ENCODE data around the gene DAND5. TPM values are rescaled to one million over a fixed set of nuclear protein-coding genes. Genes with fewer than 3 reads are reported as not detected.

The DAND5 gene
- total and polyA plus RNA-seq, 2 of the 13 experiments (the other 11 are each of a cell fraction or from before 2014, with no cell fraction given) = 0.04 TPM; not detected in 1

DNA sequence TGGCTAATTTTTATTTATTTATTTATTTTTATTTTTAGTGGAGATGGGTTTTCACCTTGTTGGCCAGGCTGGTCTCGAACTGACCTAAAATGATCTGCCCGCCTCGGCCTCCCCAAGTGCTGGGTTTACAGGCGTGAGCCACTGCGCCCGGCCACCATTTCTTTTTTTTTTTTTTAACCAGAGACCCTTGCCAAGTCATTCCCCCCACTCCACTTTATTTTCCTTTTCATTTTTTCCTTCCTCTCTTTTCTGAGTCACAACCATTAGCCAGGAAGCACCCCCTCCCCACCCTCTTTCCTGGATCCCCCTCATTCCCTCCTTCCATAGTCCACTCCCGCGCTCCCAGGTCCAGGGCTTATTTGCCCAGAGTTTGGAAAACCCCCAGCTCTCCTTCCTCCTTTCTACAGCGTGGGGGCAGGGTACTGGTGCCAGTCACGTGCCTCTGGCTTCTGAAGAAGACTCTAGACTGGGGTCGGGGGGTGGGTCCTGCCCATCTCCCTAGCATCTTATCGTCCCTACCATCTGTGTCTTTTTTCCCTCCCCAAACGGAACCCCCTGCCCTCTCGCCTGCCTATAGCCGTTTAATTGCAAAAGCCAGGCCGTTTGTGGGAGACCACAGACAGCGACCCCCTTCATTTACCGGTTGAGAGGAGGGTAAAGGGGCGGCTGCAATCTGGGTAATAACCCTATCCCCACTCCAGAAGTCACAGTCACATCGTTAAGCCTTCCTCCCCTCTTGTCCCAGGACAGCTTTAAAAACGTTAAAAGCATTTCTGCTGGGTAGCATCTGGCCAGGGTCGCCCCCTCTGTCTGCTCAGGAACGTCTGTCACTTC, 32.1 kb upstream of the DAND5 start (continued):
- TF ChIP-seq, protein P1, sequence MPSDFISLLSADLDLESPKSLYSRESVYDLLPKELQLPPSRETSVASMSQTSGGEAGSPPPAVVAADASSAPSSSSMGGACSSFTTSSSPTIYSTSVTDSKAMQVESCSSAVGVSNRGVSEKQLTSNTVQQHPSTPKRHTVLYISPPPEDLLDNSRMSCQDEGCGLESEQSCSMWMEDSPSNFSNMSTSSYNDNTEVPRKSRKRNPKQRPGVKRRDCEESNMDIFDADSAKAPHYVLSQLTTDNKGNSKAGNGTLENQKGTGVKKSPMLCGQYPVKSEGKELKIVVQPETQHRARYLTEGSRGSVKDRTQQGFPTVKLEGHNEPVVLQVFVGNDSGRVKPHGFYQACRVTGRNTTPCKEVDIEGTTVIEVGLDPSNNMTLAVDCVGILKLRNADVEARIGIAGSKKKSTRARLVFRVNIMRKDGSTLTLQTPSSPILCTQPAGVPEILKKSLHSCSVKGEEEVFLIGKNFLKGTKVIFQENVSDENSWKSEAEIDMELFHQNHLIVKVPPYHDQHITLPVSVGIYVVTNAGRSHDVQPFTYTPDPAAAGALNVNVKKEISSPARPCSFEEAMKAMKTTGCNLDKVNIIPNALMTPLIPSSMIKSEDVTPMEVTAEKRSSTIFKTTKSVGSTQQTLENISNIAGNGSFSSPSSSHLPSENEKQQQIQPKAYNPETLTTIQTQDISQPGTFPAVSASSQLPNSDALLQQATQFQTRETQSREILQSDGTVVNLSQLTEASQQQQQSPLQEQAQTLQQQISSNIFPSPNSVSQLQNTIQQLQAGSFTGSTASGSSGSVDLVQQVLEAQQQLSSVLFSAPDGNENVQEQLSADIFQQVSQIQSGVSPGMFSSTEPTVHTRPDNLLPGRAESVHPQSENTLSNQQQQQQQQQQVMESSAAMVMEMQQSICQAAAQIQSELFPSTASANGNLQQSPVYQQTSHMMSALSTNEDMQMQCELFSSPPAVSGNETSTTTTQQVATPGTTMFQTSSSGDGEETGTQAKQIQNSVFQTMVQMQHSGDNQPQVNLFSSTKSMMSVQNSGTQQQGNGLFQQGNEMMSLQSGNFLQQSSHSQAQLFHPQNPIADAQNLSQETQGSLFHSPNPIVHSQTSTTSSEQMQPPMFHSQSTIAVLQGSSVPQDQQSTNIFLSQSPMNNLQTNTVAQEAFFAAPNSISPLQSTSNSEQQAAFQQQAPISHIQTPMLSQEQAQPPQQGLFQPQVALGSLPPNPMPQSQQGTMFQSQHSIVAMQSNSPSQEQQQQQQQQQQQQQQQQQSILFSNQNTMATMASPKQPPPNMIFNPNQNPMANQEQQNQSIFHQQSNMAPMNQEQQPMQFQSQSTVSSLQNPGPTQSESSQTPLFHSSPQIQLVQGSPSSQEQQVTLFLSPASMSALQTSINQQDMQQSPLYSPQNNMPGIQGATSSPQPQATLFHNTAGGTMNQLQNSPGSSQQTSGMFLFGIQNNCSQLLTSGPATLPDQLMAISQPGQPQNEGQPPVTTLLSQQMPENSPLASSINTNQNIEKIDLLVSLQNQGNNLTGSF (CRISPR knock-in tag; IDR thresholded peaks at IDR 0.05) = no peak
- TF ChIP-seq ZNF562 (CRISPR knock-in tag; IDR thresholded peaks at IDR 0.05; ENCODE audit: borderline replicate concordance) = no peak
- TF ChIP-seq CCAR2 (optimal IDR thresholded peaks at IDR 0.05; ENCODE audit: low read depth, low read length) = no peak
- TF ChIP-seq ZFYVE20 (CRISPR knock-in tag; IDR thresholded peaks at IDR 0.05; ENCODE audit: borderline replicate concordance, low read depth) = no peak
- TF ChIP-seq ZNF850 (CRISPR knock-in tag; conservative IDR thresholded peaks at IDR 0.05) = no peak
- TF ChIP-seq EEA1 (CRISPR knock-in tag; IDR thresholded peaks at IDR 0.05; ENCODE audit: borderline replicate concordance) = no peak
- no peak for TF ChIP-seq PCBP2 (optimal IDR thresholded peaks at IDR 0.05; ENCODE audit: low read depth, low read length, poor library complexity, severe bottlenecking)
- no peak for TF ChIP-seq ZSCAN20 (CRISPR knock-in tag; IDR thresholded peaks at IDR 0.05; ENCODE audit: borderline replicate concordance)
- TF ChIP-seq ADNP (CRISPR knock-in tag; IDR thresholded peaks at IDR 0.05) = no peak
- TF ChIP-seq ZNF747 (CRISPR knock-in tag; IDR thresholded peaks at IDR 0.05; ENCODE audit: borderline replicate concordance) = 0 out of 2 replicates have a peak, but pooled peaks have one; percentile 1
- 0 out of 2 replicates have a peak, but pooled peaks have one; percentile 35 for TF ChIP-seq ZNF670 (CRISPR knock-in tag; IDR thresholded peaks at IDR 0.05; ENCODE audit: borderline replicate concordance)
- no peak for TF ChIP-seq ZNF230 (CRISPR knock-in tag; IDR thresholded peaks at IDR 0.05)
- TF ChIP-seq ZNF570 (CRISPR knock-in tag; IDR thresholded peaks at IDR 0.05; ENCODE audit: borderline replicate concordance) = no peak
- TF ChIP-seq TBX3 (IDR thresholded peaks at IDR 0.05; ENCODE audit: borderline replicate concordance) = no peak
- no peak for TF ChIP-seq ZNF782 (CRISPR knock-in tag; IDR thresholded peaks at IDR 0.05; ENCODE audit: borderline replicate concordance)
- TF ChIP-seq ZNF546 (CRISPR knock-in tag; conservative IDR thresholded peaks at IDR 0.05) = no peak
- TF ChIP-seq ZNF746 (CRISPR knock-in tag; IDR thresholded peaks at IDR 0.05) = peak; percentile 25; the same call in 1 of the 2 replicates
- no peak for TF ChIP-seq HDAC1 (CRISPR knock-in tag; IDR thresholded peaks at IDR 0.05)
- TF ChIP-seq, protein P2, sequence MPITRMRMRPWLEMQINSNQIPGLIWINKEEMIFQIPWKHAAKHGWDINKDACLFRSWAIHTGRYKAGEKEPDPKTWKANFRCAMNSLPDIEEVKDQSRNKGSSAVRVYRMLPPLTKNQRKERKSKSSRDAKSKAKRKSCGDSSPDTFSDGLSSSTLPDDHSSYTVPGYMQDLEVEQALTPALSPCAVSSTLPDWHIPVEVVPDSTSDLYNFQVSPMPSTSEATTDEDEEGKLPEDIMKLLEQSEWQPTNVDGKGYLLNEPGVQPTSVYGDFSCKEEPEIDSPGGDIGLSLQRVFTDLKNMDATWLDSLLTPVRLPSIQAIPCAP (CRISPR knock-in tag; IDR thresholded peaks at IDR 0.05; ENCODE audit: low read depth) = no peak
- 0 out of 2 replicates have a peak, but pooled peaks have one; percentile 19 for TF ChIP-seq ZBTB38 (CRISPR knock-in tag; IDR thresholded peaks at IDR 0.05)
- TF ChIP-seq ZZZ3 (CRISPR knock-in tag; IDR thresholded peaks at IDR 0.05; ENCODE audit: borderline replicate concordance) = no peak
- no peak for TF ChIP-seq FOXJ3 (CRISPR knock-in tag; IDR thresholded peaks at IDR 0.05; ENCODE audit: borderline replicate concordance)
- no peak for TF ChIP-seq SPEN (CRISPR knock-in tag; IDR thresholded peaks at IDR 0.05; ENCODE audit: low read depth)

All from HepG2 (cell line).